ENCODE data around the gene MCIDAS. TPM values are rescaled to one million over a fixed set of nuclear protein-coding genes. Genes with fewer than 3 reads are reported as not detected.

The MCIDAS gene
- total RNA-seq, 1 experiment from 2014 or later: 2.9 TPM

GRCh38 chr5:55219770-55220169 lies 7.3 kb downstream of the MCIDAS start:
- intact Hi-C loops (cut with micrococcal nuclease; ENCODE audit: unreplicated experiment) (no loop called here), in situ Hi-C loops (cut with HindIII; ENCODE audit: low pct_unique_long_range_greater_than_20kb, low sequenced_read_pairs) (no loop called here)
- TF ChIP-seq CTCF (IDR thresholded peaks at IDR 0.05) (no peak), TCF7L2 (IDR thresholded peaks at IDR 0.05; ENCODE audit: low read depth, low read length) (no peak), SIN3A (IDR thresholded peaks at IDR 0.05; ENCODE audit: borderline replicate concordance, insufficient read depth, low read depth, low read length) (no peak), REST (IDR thresholded peaks at IDR 0.05; ENCODE audit: insufficient read depth in 1 of 2, low read depth in 2 of 2, low read length in 1 of 2) (no peak), POLR2AphosphoS5 (IDR thresholded peaks at IDR 0.05; ENCODE audit: low read depth, low read length) (no peak)
- ChIA-PET CTCF (no interaction called here), POLR2A (no interaction called here)
- no peak for DNase-seq (ENCODE audit: low read depth, low spot score)
- BruUV-seq (replicated peaks): no TSS peak
- H3K27me3 ChIP-seq (ENCODE audit: control insufficient read depth, insufficient read depth, low read length): no peaks in the 10 kb centered on the region
- no peaks in the 10 kb centered on the region for H3K36me3 ChIP-seq (ENCODE audit: control insufficient read depth, insufficient read depth, low read length)
- no peaks in the 10 kb centered on the region for H3K9me3 ChIP-seq (ENCODE audit: control insufficient read depth, insufficient read depth, low read depth, low read length)
- H3K27ac ChIP-seq (ENCODE audit: low read length): no peak overlapping the region
- no peak overlapping the region for H3K4me3 ChIP-seq (ENCODE audit: low read depth in 2 of 2, low read length in 2 of 2)
- no peaks in the 10 kb centered on the region for H3K4me1 ChIP-seq (ENCODE audit: control insufficient read depth, insufficient read depth, low read length)
- ATAC-seq: no peak

GRCh38 chr5:55218967-55219366 lies 8.1 kb downstream of the MCIDAS start:
- DNase-seq (ENCODE audit: low read depth, low spot score) (no peak), ATAC-seq (no peak)
- POLR2A ChIA-PET: no interaction called here
- Histone ChIP-seq H3K4me1 (ENCODE audit: control insufficient read depth, insufficient read depth, low read length) (no peaks in the 10 kb centered on the region), H3K36me3 (ENCODE audit: control insufficient read depth, insufficient read depth, low read length) (no peaks in the 10 kb centered on the region), H3K27me3 (ENCODE audit: control insufficient read depth, insufficient read depth, low read length) (no peaks in the 10 kb centered on the region), H3K27ac (ENCODE audit: low read length) (no peak overlapping the region), H3K4me3 (ENCODE audit: low read depth in 2 of 2, low read length in 2 of 2) (no peak overlapping the region), H3K9me3 (ENCODE audit: control insufficient read depth, insufficient read depth, low read depth, low read length) (no peaks in the 10 kb centered on the region)
- in situ Hi-C loops (cut with HindIII; ENCODE audit: low pct_unique_long_range_greater_than_20kb, low sequenced_read_pairs) (no loop called here), intact Hi-C loops (cut with micrococcal nuclease; ENCODE audit: unreplicated experiment) (no loop called here)
- CTCF ChIA-PET: no interaction called here
- BruUV-seq (replicated peaks): no TSS peak
- TF ChIP-seq TCF7L2 (IDR thresholded peaks at IDR 0.05; ENCODE audit: low read depth, low read length) (no peak), CTCF (IDR thresholded peaks at IDR 0.05) (no peak), REST (IDR thresholded peaks at IDR 0.05; ENCODE audit: insufficient read depth in 1 of 2, low read depth in 2 of 2, low read length in 1 of 2) (no peak), SIN3A (IDR thresholded peaks at IDR 0.05; ENCODE audit: borderline replicate concordance, insufficient read depth, low read depth, low read length) (no peak), POLR2AphosphoS5 (IDR thresholded peaks at IDR 0.05; ENCODE audit: low read depth, low read length) (no peak)

Data from Panc1 (cell line).